Activated CD4-positive, alpha-beta T cell treated with anti-CD3 and anti-CD28 coated beads for 48 hours (primary cell): ENCODE measurements around the gene ACOT12.
"Not testable (repeated sequence)": the region's sequence is repeated elsewhere in the genome, so short reads cannot be mapped to it uniquely, and the experiment has no call there.

Source experiments
- DNase-seq: peaks from one replicate; pipeline ENCODE4 v3.0.0-alpha.2; 2020

The ACOT12 gene

GRCh38 chr5:81397176-81397575, 3.2 kb upstream of the ACOT12 start:
- no peak for DNase-seq

- no peak for DNase-seq
Measured at GRCh38 chr5:81395262-81395661, 1.3 kb upstream of the ACOT12 start.

GRCh38 chr5:81393430-81393782, 528 bp downstream of the ACOT12 start:
- no peak for DNase-seq

GRCh38 chr5:81389025-81389424, 4.9 kb downstream of the ACOT12 start:
- DNase-seq: no peak

GRCh38 chr5:81388169-81388568, 5.8 kb downstream of the ACOT12 start:
- no peak for DNase-seq

GRCh38 chr5:81383867-81384266, 10.1 kb downstream of the ACOT12 start:
- DNase-seq: no peak

GRCh38 chr5:81371354-81371876, 22.5 kb downstream of the ACOT12 start:
- no peak for DNase-seq

- no peak for DNase-seq
Measured at GRCh38 chr5:81370912-81371311, 23.0 kb downstream of the ACOT12 start.

GRCh38 chr5:81365541-81365940, 28.4 kb downstream of the ACOT12 start:
- no peak for DNase-seq

- DNase-seq: no peak
Measured at GRCh38 chr5:81363093-81363871, 30.7 kb downstream of the ACOT12 start.

GRCh38 chr5:81361600-81361999, 32.3 kb downstream of the ACOT12 start:
- DNase-seq: no peak

- no peak for DNase-seq
Measured at GRCh38 chr5:81360640-81361039, 33.3 kb downstream of the ACOT12 start.

- DNase-seq: no peak
Measured at GRCh38 chr5:81359881-81360280, 34.1 kb downstream of the ACOT12 start.

- no peak for DNase-seq
Measured at GRCh38 chr5:81359108-81359507, 34.8 kb downstream of the ACOT12 start.

GRCh38 chr5:81355291-81356251, 38.4 kb downstream of the ACOT12 start:
- no peak for DNase-seq

- no peak for DNase-seq
Measured at GRCh38 chr5:81354093-81354492, 39.8 kb downstream of the ACOT12 start.

GRCh38 chr5:81353189-81353588, 40.7 kb downstream of the ACOT12 start:
- no peak for DNase-seq

GRCh38 chr5:81350507-81350906, 43.4 kb downstream of the ACOT12 start:
- DNase-seq: no peak

- DNase-seq: no peak
Measured at GRCh38 chr5:81349161-81349560, 44.8 kb downstream of the ACOT12 start.

GRCh38 chr5:81345411-81346003, 48.4 kb downstream of the ACOT12 start:
- no peak for DNase-seq

GRCh38 chr5:81344736-81345135, 49.2 kb downstream of the ACOT12 start:
- DNase-seq: no peak

- not testable (repeated sequence) for DNase-seq
Measured at GRCh38 chr5:81338213-81338612, 55.7 kb downstream of the ACOT12 start.

- DNase-seq: no peak
Measured at GRCh38 chr5:81337803-81338202, 56.1 kb downstream of the ACOT12 start.
